GM12873 (cell line): Measurements from ENCODE around the gene ZBTB8B.

ENCODE experiments used
- TF ChIP-seq, protein P1 (sequence below): IDR thresholded peaks from 2 replicates; pipeline ENCODE4 v1.5.1; 2012; ENCODE audit warnings: low read depth, mild to moderate bottlenecking, moderate library complexity, low read length, control low read depth; ENCODE audit not compliant: insufficient read depth; ENCODE audit errors: missing control alignments

The ZBTB8B gene

DNA sequence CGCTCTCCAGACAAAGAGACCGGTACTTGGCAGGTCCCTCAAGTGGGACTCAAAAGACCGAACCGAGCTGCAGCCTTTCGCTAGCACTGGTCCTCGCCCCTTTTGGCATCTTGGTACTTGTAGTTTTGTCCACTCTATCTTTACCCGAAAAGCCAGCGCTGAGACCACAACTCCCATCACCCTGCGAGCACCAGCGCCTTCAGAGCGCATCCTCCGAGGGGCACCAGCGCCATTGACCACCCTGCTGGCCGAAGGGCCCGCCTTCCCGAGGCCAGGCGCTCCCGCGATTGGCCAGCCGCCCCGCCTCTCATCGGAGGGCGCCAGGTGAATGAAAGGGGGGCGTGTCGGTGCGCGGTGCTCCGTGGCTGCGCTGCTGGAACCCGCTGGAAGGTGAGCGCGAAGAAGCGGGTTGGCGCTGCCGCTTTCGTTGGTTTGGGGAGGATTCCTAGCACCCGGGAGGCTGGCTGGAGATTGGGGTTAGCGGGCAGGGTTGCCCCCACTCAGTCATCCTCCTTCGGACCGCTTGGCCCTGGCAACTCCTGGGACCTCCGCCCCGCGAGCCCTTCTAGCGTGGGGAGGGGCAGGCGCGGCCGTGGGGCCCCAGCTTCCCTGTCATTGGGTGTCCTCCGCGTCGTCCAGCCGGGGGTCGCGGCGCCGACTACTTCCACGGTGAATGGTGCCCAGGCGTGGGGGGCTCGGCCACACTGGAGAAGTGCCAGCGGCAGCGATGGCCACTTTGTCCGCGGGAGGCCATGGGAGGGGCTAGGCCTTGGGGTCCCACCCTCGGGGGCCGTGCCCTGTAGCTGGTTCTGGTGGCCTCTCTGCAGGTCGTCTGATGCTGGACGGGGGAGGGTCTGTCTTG is at the start of gene ZBTB8B:
TSS of gene ZBTB8B (plus strand) at position 357 of the 862 bp plus-strand sequence. CDS start 5,553 bp downstream, outside the sequence.
- TF ChIP-seq, protein P1, sequence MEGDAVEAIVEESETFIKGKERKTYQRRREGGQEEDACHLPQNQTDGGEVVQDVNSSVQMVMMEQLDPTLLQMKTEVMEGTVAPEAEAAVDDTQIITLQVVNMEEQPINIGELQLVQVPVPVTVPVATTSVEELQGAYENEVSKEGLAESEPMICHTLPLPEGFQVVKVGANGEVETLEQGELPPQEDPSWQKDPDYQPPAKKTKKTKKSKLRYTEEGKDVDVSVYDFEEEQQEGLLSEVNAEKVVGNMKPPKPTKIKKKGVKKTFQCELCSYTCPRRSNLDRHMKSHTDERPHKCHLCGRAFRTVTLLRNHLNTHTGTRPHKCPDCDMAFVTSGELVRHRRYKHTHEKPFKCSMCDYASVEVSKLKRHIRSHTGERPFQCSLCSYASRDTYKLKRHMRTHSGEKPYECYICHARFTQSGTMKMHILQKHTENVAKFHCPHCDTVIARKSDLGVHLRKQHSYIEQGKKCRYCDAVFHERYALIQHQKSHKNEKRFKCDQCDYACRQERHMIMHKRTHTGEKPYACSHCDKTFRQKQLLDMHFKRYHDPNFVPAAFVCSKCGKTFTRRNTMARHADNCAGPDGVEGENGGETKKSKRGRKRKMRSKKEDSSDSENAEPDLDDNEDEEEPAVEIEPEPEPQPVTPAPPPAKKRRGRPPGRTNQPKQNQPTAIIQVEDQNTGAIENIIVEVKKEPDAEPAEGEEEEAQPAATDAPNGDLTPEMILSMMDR: no peak

DNA sequence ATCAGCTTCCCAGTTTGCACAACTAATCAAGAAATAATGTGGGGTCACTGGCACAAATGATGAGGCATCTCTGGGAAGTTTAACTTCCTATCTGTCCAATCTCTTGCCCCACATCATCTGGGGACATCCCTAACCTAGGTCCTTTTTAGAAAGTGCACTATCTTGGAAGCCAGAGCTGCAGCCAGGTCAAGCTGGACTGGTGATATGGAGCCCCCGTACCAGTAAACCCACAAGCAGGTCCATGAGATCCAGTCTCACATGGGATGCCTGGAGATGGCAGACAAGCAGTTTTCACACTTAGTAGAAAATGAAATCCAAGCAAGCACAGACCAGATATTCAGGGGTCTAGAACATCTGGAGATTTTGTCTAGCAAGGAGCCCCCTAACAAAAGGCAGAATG is 43.1 kb upstream of the ZBTB8B start:
- TF ChIP-seq, protein P1: no peak

DNA sequence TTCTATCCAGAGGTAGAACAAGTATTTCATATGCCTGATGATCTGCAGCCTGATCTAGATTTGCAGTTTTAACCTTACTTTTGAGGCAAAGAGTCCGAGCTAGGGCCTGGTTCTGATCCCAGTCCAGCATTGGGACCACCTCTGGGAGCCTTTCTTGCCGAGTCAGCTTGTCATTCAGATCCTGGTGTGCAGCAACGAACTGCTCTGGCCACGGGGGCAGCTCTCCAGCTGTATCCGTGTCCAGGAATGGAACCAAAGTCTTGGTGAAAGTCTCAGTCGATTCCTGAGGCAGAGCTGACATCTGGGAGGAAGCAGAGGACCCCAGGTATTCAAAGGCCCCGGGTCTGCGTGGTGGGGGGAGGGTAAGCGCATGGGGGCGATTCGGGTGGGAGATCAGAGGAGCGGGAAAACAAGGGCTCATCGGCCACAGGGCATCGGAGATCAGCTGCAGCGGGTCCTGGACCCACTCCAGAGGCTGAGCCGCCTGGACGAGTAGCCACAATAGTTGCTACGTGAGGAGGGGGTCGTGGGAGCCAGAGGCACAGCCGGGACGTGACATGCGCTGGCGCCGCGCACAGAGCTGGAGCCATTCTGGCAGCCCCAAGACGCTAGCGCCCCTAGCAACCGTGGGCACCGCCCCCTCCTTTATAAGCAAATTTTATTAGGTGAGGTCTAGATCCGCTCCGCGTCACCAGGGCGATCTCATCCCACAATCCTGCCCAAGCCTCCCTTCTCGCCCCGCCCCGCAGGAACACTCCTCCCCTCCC is 38.2 kb upstream of the ZBTB8B start:
- TF ChIP-seq, protein P1: no peak

DNA sequence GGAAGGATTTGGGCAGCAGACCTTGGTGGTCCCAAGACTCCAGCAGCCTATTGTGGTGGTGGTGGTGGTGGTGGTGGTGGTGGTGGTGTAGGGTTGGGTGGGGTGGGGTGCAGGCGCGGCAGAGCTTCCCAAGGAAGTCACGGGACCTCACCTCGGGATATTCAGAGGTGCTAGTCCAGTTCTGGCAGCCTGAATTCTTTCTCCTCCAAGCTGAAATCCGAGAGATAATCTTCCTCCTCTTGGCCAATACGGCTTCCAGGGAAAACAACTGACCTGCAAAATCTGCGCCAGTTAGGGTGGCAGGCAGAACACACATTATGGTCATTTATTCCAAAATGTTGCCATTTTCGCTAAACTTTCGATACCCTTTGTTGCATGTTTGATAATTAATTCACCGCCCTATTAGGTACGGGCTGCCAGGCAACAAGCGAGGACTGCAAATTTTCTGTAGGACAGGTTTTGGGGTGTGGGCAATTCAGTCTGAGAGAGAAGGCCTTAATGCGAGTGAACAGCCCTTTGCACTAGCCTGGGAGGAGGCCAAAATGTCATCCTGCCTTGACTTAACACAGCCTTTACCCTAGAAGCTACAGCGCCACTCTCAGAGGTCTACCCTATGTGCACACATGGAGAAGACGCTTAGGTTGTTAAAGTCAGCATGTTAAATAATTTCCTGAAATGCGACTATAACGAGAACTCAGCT is 37.5 kb upstream of the ZBTB8B start:
- TF ChIP-seq, protein P1: no peak

DNA sequence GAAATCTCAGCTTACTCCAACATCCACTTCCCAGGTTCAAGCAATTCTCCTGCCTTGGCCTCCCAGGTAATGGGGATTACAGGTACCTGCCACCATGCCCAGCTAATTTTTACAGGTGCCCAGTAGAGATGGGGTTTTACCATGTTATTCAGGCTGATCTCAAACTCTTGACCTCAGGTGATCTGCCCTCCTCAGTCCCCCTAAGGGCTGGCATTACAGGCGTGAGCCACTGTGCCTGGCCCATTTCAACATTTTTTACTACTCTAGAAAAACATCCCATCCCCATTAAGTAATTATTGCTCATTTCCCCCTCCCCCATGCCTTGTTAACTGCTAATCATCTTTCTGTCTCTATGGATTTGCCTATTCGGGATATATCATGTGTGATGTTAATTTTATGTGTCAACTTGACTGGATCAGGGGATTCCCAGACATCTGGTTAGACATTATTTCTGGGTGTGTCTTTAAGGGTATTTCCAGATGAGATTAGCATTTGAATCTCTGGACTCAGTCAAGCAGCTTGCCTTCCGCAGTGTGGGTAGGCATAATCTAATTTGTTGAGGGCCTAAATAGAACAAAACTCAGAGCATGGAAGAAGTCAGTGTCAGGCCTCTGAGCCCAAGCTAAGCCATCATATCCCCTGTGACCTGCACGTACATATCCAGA is 33.0 kb upstream of the ZBTB8B start:
- TF ChIP-seq, protein P1: no peak

DNA sequence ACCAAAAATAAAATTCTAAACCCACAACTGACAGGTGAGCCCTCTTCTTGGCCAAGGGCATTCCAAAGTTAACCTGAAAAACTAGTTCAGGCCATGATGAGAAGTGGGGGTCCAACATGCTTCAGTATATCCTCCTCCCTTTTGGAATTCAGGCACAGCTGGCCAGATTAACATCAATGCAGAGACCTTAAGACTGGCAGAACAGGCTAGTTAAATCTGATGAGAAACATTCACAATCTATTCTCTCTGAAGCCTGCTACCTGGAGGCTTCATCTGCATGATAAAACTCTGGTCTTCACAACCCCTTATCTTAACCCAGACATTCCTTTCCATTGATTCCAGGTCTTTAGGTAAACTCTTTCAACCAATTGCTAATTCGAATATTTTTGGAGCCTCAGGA is 26.7 kb upstream of the ZBTB8B start:
- TF ChIP-seq, protein P1: no peak
